OCI-LY7 (cell line): Measurements from ENCODE around the gene CDC42SE1.

Experiments used
- EZH2phosphoT487 ChIP-seq: fragments of 200-600 bp; sonication (generic); IDR thresholded peaks from 2 replicates; pipeline ENCODE4 v1.6.1; 2018; ENCODE audit warnings: low read depth, borderline replicate concordance, mild to moderate bottlenecking, mixed run types, antibody characterized with exemption, low read length, moderate library complexity, mixed read lengths
- TF ChIP-seq, protein P1 (sequence below): fragments of 200-600 bp; sonication (generic); conservative IDR thresholded peaks from 2 replicates; pipeline ENCODE4 v1.5.1; 2014; ENCODE audit warnings: mild to moderate bottlenecking, antibody characterized with exemption, low read length, moderate library complexity, mixed read lengths

DNA sequence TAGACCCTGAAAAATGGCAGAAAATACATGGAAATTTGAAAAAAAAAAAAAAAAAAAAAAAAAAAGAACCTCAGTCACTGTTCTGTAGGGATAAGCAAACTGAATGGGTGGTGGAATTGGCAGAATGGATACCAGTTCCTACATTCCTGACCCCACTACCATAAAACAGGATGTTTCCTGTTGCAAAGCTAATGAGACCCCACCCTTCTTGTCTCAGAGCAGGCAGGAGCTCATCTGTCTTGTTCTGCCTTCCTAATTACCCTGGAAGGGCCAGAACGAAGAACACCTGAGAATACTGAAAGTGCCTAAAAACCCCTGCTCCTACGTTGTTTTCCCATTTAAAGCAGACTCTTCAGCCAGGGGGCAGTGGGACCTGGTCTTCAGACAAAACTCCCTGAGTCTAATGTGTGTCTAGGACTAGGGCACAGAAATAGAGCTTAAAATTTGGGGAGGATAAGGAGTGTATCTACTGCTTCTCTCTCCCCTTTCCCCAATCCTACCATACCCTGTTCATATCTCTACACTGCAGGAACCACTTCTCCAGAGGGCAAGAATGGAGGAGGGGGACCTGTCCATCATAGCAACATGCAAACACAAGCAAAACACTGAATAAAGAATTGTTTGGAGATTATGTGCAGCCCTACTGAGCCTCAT is 7.9 kb downstream of the CDC42SE1 start:
- TF ChIP-seq, protein P1, sequence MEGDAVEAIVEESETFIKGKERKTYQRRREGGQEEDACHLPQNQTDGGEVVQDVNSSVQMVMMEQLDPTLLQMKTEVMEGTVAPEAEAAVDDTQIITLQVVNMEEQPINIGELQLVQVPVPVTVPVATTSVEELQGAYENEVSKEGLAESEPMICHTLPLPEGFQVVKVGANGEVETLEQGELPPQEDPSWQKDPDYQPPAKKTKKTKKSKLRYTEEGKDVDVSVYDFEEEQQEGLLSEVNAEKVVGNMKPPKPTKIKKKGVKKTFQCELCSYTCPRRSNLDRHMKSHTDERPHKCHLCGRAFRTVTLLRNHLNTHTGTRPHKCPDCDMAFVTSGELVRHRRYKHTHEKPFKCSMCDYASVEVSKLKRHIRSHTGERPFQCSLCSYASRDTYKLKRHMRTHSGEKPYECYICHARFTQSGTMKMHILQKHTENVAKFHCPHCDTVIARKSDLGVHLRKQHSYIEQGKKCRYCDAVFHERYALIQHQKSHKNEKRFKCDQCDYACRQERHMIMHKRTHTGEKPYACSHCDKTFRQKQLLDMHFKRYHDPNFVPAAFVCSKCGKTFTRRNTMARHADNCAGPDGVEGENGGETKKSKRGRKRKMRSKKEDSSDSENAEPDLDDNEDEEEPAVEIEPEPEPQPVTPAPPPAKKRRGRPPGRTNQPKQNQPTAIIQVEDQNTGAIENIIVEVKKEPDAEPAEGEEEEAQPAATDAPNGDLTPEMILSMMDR, result no peak
- no peak for TF ChIP-seq EZH2phosphoT487
